ENCODE results near the gene IGFL4.

The IGFL4 gene

DNA sequence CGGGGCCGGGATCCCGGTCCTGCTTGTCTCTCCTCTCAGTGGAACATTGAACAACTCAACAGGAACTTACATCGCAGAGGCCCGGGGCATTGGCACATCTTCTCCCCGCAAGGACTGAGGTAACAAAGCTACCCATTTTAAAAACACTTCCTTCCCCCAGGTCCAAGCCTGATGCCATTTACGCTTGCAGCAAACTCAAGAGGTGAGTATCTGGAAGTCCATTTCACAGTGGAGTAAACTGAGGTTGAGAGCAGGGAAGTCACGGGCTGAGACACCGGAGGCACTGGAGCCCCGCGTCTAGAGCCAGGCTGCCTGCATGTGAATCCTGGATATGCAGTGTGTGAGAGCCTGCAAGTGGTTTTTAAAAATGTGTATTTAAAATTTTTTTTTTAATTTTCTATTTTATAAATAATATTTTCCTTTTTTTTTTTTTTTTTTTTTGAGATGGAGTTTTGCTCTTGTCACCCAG lies 17.5 kb downstream of the IGFL4 start:
- no peaks in the 10 kb centered on the region for H3K9me2 ChIP-seq (replicated peaks; ENCODE audit: insufficient read depth, low read length)
- H3K79me2 ChIP-seq (ENCODE audit: low read length) = no peaks in the 10 kb centered on the region
- no peaks in the 10 kb centered on the region for H3F3A ChIP-seq (ENCODE audit: insufficient read depth, low read length)
- DNase-seq = no peak
- H3K4me1 ChIP-seq (ENCODE audit: low read length) = no peaks in the 10 kb centered on the region
- no peak overlapping the region for H3K4me3 ChIP-seq (ENCODE audit: low read length)
- no peaks in the 10 kb centered on the region for H3K36me3 ChIP-seq (replicated peaks; ENCODE audit: insufficient read depth, low read length)
- H3K27me3 ChIP-seq (replicated peaks; ENCODE audit: insufficient read depth, low read length) = no peaks in the 10 kb centered on the region
- H3K27ac ChIP-seq (ENCODE audit: low read length) = no peak overlapping the region
- no peaks in the 10 kb centered on the region for H3K9me3 ChIP-seq (replicated peaks; ENCODE audit: insufficient read depth, low read length)
- TF ChIP-seq, protein P1, sequence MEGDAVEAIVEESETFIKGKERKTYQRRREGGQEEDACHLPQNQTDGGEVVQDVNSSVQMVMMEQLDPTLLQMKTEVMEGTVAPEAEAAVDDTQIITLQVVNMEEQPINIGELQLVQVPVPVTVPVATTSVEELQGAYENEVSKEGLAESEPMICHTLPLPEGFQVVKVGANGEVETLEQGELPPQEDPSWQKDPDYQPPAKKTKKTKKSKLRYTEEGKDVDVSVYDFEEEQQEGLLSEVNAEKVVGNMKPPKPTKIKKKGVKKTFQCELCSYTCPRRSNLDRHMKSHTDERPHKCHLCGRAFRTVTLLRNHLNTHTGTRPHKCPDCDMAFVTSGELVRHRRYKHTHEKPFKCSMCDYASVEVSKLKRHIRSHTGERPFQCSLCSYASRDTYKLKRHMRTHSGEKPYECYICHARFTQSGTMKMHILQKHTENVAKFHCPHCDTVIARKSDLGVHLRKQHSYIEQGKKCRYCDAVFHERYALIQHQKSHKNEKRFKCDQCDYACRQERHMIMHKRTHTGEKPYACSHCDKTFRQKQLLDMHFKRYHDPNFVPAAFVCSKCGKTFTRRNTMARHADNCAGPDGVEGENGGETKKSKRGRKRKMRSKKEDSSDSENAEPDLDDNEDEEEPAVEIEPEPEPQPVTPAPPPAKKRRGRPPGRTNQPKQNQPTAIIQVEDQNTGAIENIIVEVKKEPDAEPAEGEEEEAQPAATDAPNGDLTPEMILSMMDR (IDR thresholded peaks at IDR 0.05; ENCODE audit: low read length) = no peak
- TF ChIP-seq EZH2 (optimal IDR thresholded peaks at IDR 0.05; ENCODE audit: low read depth, low read length) (no peak), EZH2phosphoT487 (IDR thresholded peaks at IDR 0.05; ENCODE audit: low read length) (no peak)
- H3K4me2 ChIP-seq (ENCODE audit: low read depth, low read length) = no peak overlapping the region
- H2AFZ ChIP-seq (ENCODE audit: low read length) = no peak overlapping the region
- H3K9ac ChIP-seq (ENCODE audit: low read length) = no peak overlapping the region
- no peaks in the 10 kb centered on the region for H4K20me1 ChIP-seq (ENCODE audit: insufficient read depth, low read length)

DNA sequence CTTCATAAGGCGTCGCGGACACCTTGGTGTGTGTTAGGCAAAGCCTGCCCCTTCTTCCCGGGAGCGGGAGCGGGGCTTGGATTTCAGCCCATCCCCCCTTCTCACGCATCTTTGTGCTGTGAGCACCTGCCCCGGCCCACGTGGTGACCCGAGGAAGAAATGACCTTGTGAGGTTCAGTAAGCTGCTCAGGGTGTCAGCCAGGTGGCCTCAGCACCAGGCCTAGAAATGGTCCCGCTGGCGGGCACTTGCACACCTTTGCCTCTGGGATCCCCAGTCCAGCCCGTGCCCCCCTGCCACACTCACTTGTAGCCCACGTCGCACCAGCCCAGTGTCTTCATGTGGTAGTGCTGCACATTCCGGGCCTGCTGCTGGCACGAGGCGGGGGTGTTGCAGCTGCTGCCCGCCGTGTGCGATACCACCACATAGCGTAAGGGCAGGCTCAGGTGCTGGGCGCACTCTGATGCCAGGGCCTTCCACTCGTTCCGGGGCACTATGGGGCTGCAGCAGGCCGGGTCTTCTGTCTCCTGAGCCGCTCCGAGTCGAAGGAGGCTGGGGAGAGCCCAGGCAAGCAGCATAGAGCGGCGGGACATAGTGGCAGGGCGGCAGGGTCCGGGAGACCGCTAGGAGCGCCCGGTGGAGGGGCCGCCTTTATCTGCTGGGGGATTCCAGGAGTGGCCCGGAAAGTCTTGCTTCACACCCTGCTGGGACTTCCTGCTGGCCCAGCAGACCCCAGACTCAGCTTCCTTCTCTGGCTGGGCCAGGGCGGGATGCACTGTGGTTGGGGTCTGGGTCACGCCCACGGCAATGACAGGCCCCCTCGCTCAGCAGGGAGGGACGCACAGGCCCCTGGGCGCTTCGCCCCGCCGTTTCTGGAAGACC lies 18.1 kb downstream of the IGFL4 start, which contains the start of gene PGLYRP1:
Gene PGLYRP1 (minus strand): TSS at position 623 of the 880 bp plus-strand sequence. CDS start 32 bp downstream, at position 591.
- Histone ChIP-seq H3K27me3 (replicated peaks; ENCODE audit: insufficient read depth, low read length) (no peaks in the 10 kb centered on the region), H3K4me3 (ENCODE audit: low read length) (no peak within 1 kb of the TSS), H3K36me3 (replicated peaks; ENCODE audit: insufficient read depth, low read length) (no peaks in the 10 kb centered on the region), H2AFZ (ENCODE audit: low read length) (no peak within 1 kb of the TSS), H3K79me2 (ENCODE audit: low read length) (no peaks in the 10 kb centered on the region), H4K20me1 (ENCODE audit: insufficient read depth, low read length) (no peaks in the 10 kb centered on the region), H3K4me2 (ENCODE audit: low read depth, low read length) (no peak within 1 kb of the TSS), H3K9me2 (replicated peaks; ENCODE audit: insufficient read depth, low read length) (no peaks in the 10 kb centered on the region), H3K4me1 (ENCODE audit: low read length) (no peaks in the 10 kb centered on the region), H3K27ac (ENCODE audit: low read length) (no peak within 1 kb of the TSS), H3K9ac (ENCODE audit: low read length) (no peak within 1 kb of the TSS), H3K9me3 (replicated peaks; ENCODE audit: insufficient read depth, low read length) (no peaks in the 10 kb centered on the region), H3F3A (ENCODE audit: insufficient read depth, low read length) (no peaks in the 10 kb centered on the region)
- DNase-seq = no peak
- TF ChIP-seq EZH2phosphoT487 (IDR thresholded peaks at IDR 0.05; ENCODE audit: low read length) = no peak
- TF ChIP-seq, protein P1 (IDR thresholded peaks at IDR 0.05; ENCODE audit: low read length) = no peak
- TF ChIP-seq EZH2 (optimal IDR thresholded peaks at IDR 0.05; ENCODE audit: low read depth, low read length) = no peak

DNA sequence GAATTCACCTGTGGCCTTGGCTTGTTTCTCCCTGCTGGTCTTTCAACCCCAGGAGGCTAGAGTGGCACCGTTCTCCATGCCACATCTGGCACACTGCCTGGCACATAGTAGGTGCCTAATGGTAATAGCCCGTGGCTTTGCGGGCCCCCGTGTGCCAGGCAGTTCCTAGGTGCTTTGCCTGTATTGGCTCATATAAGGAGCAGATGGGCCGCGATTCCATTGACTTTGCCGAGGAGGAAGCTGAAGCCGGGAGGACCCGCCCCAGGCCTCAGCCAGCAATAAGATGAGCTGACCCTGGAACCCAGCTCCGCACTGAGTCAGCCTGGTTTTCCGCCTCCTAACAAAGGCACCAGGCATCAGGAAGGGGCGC lies 18.8 kb downstream of the IGFL4 start:
- H3K4me3 ChIP-seq (ENCODE audit: low read length) = no peak overlapping the region
- TF ChIP-seq EZH2phosphoT487 (IDR thresholded peaks at IDR 0.05; ENCODE audit: low read length) = no peak
- TF ChIP-seq, protein P1 (IDR thresholded peaks at IDR 0.05; ENCODE audit: low read length) = no peak
- no peak for TF ChIP-seq EZH2 (optimal IDR thresholded peaks at IDR 0.05; ENCODE audit: low read depth, low read length)

More for the DNA sequence above, 18.8 kb downstream of the IGFL4 start:
- H2AFZ ChIP-seq (ENCODE audit: low read length) = no peak overlapping the region
- no peak overlapping the region for H3K4me2 ChIP-seq (ENCODE audit: low read depth, low read length)
- no peaks in the 10 kb centered on the region for H4K20me1 ChIP-seq (ENCODE audit: insufficient read depth, low read length)
- H3K79me2 ChIP-seq (ENCODE audit: low read length) = no peaks in the 10 kb centered on the region
- H3K27me3 ChIP-seq (replicated peaks; ENCODE audit: insufficient read depth, low read length) = no peaks in the 10 kb centered on the region
- H3K36me3 ChIP-seq (replicated peaks; ENCODE audit: insufficient read depth, low read length) = no peaks in the 10 kb centered on the region
- no peaks in the 10 kb centered on the region for H3K9me2 ChIP-seq (replicated peaks; ENCODE audit: insufficient read depth, low read length)
- H3F3A ChIP-seq (ENCODE audit: insufficient read depth, low read length) = no peaks in the 10 kb centered on the region
- H3K27ac ChIP-seq (ENCODE audit: low read length) = no peak overlapping the region
- H3K4me1 ChIP-seq (ENCODE audit: low read length) = 0 out of 2 replicates have a peak, but pooled peaks cover 2% of the 10 kb centered on the region
- no peak overlapping the region for H3K9ac ChIP-seq (ENCODE audit: low read length)
- DNase-seq = no peak
- H3K9me3 ChIP-seq (replicated peaks; ENCODE audit: insufficient read depth, low read length) = no peaks in the 10 kb centered on the region

Data from MM.1S (cell line).